Bone marrow (tissue), 2 donors: ENCODE data around the gene PRSS8.
"Not testable (repeated sequence)": the region's sequence is repeated elsewhere in the genome, so short reads cannot be mapped to it uniquely, and the experiment has no call there.

Experiments
- DNase-seq, 2 donors: peaks; one replicate each; lab custom pipeline; 2025; lab: John Stamatoyannopoulos, UW

PRSS8 gene

GRCh38 chr16:31144418-31144817 is 8.9 kb upstream of the PRSS8 start:
- DNase-seq: not testable (repeated sequence)

DNA sequence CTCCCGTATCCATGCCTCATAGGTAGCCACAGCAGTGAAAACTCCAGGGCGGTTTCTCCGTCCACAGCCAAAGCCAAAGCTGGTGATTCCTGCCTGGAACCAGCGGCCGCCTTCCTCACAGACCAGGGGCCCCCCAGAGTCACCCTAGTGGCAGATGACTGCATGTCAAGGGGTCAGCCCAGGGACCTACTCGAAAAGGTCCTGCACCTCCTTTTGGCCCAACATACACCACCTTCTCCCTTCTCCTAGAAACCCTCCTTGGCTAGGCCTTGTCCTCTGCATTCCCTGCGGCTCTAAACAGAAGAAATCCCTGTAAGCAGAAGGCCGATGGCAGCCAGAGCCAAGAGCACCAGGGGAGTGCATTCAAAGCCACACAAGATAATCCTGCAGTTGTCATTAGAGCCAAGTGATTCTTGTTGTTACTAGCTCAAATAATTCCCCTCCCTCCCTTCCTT is 8.2 kb upstream of the PRSS8 start:
- DNase-seq: no peak

DNA sequence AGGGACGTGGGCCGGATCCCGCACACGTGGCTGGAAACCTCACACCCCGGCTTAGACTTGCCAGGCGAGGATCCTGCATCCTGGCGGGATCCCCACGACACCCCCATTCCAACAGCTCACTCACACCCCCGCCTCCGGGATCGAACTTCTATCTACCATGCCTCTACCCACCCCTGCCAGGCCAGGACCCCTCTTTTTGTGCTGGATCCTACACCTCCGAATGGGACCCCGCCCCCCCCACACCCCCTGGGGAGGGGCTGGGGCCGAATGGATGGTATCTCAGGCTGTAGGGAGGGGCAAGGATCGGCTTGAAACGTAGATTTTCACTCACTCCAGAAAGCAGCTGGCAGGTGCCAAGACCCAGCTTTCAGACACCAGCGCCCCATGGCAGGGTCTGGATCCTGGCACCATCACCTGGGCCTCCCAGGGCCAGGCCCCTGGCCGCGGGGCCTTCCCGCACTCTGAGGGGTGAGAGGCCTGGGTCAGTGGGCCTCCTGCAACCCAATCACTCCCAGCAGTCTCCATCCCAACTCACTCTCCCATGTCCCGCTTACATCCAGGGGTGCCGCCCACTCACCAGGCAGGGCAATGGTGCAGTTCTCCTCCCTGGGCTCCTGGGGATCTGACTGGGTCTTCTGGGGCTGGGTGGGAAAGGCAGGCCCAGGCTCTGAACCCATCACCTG is 7.6 kb upstream of the PRSS8 start:
- DNase-seq: no peak

DNA sequence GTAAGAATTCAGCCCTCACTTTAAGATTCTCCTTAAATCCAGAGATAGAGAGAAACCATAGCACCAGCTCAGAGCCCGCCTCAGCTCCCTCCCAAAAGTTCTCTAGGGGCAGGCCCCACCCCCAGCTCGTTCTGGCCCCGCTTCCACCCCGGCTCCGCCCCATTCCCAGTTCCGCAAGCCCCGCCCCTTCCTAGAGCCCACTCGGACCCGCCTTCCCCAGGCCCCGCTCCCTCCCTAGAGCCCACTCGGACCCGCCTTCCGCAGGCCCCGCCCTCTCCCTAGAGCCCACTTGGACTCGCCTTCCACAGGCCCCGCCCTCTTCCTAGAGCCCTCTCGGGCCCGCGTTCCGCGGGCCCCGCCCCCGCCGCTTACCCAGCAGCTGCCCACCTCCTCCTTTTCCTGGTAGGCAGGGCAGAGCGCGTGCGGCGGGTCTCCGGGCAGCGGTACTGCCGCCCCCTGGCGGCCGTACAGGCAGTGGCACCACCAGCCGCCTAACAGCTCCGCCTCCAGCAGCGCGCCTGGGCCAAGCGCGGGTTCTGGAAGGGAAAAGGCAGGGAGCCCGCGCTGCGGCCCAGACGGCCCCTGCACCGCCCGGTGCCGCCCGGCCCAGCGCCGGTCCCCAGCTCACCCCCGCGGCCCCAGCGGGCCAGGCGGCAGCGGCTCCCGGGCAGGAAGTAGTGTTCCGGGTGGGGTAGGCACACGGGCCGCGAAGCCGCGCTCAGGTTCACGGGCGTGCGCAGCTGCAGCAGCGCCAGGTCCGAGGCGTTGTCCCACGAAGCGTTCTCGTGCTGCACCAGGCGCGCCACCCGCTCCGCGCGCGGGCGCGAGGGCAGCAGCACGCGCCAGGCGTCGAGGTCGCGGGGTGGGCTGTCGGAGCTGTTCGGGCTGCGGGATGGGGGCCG is 6.8 kb upstream of the PRSS8 start:
- DNase-seq: peak; percentile 96 to 99

- peak in 1 of 2 donors; percentile 50 for DNase-seq
These were observed 6.1 kb upstream of the PRSS8 start for GRCh38 chr16:31141489-31142108.

DNA sequence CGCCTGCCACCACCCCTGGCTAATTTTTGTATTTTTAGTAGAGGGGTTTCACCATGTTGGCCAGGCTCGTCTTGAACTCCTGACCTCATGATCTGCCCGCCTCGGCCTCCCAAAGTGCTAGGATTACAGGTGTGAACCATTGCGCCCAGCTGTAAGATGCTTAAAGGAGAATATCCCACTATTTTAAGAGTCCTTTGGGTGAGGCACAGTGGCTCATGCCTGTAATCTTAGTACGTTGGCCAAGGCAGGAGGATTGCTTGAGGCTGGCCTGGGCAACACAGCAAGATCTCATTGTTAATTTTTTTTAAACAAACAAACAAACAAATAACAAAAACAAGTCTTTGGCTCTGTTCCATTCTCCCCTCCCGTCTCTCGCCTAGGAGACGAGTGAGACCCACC is 5.5 kb upstream of the PRSS8 start:
- not testable (repeated sequence) for DNase-seq

DNA sequence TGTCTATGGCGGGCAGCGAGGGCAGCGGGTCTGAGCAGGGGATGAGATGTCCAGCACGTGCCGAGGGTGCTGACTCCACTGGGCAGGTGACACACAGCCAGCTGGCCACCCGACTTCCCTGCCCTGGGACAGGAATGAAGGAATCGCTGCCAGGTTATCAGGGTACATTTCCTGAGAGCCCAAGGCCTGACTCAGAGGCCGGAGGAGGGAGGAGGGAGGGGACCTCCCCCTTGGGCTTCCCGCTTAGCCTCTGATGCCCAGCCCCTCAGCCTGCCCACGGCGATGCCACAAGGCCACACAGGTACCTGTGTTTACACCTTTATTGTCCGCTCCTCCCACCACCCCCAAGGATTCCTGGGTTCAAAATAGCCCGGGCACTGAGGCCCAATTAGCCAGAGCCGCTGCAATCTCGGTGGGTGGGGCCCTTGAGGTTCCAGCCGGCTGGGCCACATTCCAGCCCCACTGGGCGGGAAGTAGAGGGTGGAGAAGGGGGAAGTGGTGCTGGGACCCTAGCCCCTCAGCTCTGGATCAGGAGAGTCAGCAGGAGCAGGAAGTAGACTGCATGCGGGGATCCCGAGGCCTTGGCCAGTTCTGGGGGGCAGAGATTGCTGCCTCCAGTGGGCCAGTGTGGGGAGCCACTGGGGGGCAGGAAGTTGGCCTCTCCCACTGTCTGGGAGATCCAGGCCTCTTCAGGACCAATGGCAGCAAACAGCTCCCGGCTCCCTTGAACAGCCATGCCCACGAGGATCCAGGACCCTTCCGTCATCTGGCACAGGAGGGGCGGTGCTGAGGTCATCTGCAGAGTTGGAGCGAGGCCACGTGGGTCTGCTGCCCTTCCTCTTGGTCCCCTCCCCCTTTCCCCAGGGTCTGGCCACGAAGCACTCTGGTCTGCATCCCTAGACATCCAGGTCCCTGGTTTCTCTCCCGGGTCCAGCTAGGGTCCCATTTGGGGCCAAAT is 3.4 kb upstream of the PRSS8 start:
- no peak for DNase-seq

- not testable (repeated sequence) for DNase-seq
These were observed 1.4 kb upstream of the PRSS8 start for GRCh38 chr16:31136822-31137499.

- no peak for DNase-seq
These were observed 748 bp upstream of the PRSS8 start for GRCh38 chr16:31136287-31136662.

GRCh38 chr16:31134625-31135534 is 647 bp downstream of the PRSS8 start:
- DNase-seq: no peak

DNA sequence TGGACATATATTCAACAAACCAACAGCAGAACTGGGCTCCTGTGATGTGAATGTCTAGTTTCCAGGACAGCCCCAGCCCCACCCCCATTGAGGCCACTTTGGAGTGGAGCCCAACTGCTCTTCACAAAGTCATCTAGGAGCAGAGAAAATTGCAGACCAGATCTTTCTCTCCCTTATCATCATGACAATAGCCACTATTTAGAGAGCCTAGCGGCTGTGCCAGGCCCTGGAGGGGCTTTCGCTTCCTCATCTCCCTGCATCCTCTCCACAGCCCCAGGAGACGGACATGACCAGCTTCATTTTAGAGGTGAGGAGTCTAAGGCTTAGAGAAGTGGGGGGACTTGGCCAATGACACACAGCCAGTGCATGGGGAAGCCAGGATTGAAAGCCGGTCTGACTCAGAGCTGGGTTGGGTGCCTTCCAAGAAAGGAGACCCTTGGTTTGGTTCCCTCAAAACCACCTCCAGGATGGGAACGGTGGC is 1.4 kb downstream of the PRSS8 start:
- no peak for DNase-seq

- DNase-seq: no peak
These were observed 2.5 kb downstream of the PRSS8 start for GRCh38 chr16:31133046-31133501.

DNA sequence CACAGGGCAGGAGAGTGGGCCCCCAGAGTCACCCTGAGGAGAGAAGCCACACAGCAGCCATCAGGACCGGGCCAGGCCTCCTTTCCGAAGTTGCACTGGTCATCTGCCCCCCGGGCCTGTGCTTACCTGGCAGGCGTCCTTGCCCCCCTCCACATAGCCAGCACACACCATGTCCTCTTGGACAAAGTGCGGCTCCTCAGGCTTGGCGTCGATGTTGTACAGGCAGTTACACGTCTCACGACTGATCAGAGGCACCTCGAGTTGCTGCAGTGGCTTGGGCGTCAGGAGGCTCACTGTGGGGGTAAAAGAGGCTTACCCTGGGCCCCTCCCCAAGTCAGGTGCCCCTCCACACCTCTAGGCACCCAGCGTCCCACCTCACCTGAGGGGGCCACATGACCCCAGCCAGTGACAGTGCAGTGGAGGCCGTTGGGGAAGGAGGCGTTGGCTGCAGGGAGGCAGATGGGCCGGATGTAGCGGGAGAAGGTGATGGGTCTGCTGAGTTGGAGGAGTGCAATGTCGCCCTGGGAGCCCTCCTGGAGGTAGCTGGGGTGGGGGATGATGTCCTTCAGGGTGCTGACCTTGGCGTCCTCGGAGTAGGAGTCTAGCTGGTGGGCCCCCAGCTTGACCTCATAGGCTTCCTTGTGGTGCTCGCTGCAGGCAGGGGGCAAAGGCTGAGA is 3.1 kb downstream of the PRSS8 start:
- no peak for DNase-seq

GRCh38 chr16:31131841-31132271 is 3.7 kb downstream of the PRSS8 start:
- no peak for DNase-seq

GRCh38 chr16:31131416-31131815 is 4.1 kb downstream of the PRSS8 start:
- no peak for DNase-seq

GRCh38 chr16:31130899-31131298 is 4.6 kb downstream of the PRSS8 start:
- DNase-seq: no peak

- DNase-seq: no peak
These were observed 5.1 kb downstream of the PRSS8 start for GRCh38 chr16:31130336-31130891.

DNA sequence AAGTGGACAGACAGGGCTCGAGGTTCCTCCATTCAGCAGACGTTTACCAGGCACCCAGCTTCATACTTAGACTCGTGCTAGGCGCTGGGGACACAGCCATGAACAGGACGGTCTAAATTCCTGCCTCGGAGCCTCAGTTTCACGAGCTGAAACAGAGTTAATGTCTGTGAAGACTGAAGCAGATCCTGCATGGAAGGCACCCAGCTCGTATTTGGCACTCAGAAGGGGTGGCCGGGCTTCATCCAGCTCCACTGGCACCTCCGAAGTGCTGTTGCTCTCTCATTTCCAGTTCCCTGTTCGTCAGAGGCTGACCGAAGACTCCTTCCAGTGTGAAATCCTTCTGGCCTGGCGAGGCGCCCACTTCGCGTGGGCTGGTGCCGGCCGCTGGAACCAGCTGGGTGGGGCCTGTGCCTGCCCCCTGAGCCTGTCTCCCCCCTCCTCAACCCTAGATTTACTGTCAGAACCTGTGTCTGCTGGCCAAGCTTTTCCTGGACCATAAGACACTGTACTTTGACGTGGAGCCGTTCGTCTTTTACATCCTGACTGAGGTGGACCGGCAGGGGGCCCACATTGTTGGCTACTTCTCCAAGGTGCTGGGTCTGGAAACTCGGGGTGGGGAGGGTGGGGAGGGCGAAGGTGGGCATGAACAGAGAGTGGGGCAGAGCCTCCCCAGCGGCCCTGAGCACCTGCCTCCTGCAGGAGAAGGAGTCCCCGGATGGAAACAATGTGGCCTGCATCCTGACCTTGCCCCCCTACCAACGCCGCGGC is 5.8 kb downstream of the PRSS8 start:
- DNase-seq: peak in 1 of 2 donors; percentile 62
